HK-2 (cell line): Measurements from ENCODE around the gene MRPL50.

Experiments
- DNase-seq: peaks from one replicate; pipeline ENCODE4 v3.0.0-alpha.2; 2018; ENCODE audit not compliant: unreplicated experiment

MRPL50 gene

DNA sequence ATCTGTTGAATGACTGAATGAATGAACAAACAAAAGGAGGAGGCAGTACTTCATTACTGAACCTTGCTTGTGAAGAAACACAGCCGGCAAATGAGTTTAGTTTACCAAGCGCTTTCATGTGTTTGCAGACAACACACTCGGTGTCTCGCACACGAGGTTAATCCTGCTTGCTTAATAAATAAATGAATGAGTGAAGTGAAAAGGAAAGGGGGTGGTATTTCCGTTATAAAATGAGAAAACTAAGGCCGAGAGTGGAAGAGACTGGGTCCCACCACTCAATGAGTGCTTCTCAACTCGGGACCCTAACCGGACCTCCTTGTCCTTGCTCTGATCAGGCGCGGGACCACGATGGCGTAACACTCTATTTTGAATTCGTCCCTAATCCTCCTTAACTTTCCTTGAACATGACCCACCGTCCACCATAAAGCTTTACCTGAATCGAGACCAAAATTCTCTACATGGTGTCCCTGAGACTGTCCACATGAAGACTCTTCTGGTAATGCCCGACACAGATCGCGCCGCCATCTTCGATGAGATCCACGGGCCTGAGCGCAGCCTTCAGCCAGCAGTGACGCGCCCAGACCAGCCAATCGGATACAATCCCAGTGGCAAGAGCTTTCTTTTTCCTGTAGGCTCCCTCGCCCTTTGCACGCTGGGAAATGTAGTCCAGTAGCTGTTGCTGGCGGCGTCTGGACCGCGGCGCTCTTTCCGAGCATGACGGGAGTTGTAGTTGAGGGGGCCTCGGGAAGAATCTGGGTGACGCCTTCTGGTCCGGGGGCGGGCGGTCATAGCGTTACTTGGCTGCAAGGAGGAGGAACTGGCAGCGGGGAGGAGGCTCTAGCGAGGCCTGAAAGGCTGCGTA, at the start of gene MRPL50, which contains the start of gene ZNF189:
Gene MRPL50, minus strand, starts transcription at position 551 of the 862 bp plus-strand sequence. Its CDS starts 26 bp downstream, at position 525.
Gene ZNF189, plus strand, starts transcription at position 784 of the 862 bp plus-strand sequence. CDS start 306 bp downstream, outside the sequence.
- DNase-seq = peak; percentile 97

DNA sequence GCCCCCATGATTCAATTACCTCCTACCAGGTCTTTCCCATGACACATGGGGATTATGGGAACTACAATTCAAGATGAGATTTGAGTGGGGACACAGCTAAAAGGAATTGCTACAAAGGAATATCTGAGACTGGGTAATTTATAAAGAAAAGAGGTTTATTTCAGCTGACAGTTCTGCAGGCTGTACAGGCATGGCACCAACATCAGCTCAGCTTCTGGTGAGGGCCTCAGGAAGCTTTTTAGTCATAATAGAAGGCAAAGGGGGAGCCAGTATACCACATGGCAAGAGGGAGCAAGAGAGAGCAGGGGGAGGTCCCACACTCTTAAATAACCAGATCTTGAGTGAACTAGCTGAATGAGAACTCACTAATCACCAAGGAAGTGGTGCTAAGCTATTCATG, 48.3 kb upstream of the MRPL50 start:
- DNase-seq = no peak

DNA sequence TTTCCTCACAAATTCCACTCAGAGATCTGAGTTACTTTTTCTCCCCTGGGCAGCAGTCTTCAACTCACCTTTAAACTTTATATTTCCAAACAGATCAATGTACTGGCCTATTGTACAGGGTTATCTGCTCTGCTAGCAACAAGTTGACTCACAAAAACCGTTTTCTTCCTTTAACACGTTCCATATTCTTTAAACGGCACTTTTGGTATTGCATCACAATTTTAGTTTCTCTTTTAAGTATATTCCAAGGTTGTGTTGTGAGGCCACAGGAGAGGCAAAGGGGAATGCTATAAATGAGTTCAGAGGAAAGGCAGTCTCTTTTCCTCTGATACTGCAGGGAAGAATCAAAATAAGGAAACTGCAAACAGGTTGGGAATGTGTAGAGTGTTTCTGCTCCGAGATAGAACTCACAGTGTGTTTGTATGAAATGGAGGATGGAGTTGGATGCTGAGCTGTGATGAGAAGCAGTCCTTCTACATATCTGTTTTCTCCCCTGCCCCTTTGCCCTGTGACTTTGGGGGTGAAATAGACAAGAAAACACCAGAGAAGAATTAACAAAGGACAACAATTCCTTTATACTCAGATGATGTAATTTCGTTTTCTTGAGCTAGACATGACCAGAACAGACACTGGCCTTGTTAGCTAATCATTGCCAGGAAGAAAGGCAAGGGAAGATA, 47.1 kb upstream of the MRPL50 start:
- DNase-seq = no peak

DNA sequence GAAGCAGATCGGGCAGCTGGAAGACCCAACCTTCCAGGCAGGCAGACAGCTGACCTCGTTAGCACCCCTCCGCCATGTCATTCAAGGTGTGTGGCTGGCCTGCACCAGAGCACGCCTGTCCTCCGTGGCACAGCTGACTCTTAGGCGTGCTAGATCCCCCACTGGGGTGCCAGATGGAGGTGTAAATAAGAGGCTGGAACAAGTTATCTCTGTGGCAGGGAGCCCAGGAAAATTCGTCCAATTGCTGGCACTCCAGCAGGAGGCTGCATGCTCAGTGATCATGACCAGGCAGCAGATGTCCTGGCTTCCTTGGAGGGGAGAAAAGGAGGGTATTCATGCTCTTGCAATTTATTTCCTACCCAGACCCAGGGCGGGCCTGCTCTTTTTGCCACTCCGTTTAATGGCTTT, 45.0 kb upstream of the MRPL50 start:
- no peak for DNase-seq

DNA sequence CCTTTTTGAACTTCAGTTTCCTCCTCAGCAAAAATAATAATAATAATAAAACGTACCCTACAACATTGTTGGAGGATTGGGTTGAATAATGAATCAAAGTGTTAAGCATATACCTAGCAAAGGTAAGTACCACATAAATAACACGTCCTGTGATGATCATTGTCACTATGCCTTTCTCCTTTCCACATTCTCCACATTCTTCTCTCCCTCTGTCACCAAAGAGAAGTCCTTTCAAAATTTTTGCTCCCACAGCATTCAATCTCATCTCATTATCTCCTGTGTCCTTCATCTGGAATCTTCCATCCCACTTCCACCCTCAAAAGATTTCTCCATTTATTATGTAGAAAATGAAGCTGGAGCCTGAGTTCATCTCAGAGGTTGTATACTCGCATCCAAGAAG, 44.3 kb upstream of the MRPL50 start:
- DNase-seq = no peak

DNA sequence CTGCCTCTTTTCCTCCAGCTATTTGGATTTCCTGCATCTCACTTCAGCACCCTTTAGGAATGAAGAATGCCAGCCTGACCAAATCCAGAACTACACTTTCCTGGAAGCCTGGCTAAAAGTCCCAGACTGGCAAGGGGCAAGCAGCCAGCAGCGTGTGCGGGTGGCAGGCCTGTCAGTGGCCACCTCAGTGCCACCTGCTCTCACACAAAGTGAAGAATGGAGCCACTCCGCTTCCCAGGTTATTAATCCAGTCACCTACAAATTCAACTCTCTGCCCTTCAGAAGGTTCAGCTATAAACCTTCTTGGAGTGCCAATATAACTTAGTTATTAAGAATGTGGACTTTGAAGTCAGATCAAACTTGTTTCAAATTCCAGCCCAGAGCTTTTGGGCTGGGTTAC, 43.9 kb upstream of the MRPL50 start:
- DNase-seq = no peak

DNA sequence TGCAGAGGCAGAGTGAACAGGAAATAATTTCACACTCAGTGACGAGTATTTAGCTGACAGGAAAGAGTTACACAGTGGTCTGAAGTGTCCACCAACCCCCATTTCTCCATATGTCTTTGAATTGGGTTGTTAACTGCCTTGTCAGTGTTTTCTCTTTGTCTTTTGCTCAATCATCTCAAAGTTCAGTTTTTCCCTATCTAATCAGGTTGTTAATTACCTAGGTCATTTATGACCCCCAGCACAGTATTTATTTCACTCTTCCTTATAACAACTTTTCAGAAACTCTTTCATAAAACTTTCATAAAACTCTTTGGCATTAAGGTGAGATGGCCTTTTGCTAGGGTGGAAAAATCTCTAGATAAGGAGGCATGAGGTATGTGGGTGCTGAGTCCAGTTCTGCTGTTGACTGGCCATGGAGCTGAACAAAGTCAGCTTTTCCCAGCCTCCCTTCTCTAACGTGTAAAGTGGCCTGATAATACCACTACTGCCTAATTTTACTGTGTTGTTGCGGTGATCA, 42.4 kb upstream of the MRPL50 start:
- no peak for DNase-seq

DNA sequence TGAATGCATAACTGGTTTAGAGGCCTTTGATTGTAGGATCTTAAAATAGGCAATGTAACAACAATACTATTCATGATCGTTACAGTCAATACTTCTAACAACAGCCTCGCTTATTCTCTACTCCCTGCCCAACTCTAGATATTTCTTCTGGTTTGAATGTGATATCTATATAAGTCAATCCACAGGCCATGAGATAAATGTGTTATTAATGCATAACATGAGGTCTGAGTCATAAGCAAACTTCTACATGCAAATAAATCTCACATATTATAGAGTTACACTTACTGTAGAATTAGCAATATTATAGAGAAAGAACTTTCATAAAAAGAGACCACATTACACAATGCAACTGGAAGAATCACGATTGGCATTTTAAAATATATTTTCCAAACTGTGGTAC, 40.1 kb upstream of the MRPL50 start:
- no peak for DNase-seq

DNA sequence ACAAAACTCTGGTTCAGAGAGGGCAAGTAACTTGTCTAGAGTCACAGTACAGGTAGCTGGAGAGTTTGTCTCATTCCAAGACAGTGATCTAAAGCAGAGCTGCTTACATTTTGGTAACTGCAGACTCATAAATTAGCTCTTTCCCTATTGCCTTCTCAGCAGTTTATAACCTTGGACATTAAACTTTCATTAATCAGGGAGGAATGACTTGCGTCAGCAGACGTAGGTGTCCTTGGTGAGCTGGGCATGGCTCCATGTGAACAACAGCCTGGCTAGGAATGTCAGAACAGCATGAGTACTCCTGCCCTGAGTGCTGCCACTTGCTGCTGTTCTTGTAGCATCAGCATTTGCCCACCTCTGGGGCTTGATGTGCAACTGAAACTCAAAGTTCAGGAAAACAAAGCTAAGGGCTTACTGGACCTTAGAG, 39.4 kb upstream of the MRPL50 start:
- no peak for DNase-seq

DNA sequence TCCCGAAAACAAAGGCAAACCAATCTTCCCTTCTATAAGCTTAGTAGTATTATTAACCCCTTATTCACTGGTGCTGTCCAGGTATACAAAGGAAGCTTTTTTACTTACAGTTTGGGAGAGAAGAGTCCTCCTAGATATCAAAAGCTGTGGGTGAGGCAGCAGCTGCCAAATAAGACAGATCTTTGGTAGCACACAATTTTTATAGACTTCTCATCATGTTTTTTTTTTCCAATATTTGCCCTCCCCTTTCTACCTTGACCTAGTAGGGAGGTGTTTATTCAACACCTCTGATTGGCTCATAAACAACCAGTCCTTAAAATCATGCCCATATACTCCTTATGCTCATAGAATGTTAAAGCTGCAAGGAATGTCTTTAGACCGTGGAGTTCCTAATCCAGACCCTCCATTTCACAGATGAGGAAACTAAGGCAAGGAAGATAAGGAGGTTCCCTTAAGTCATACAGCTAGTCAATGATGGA, 37.2 kb upstream of the MRPL50 start, which contains the start of gene ALDOB:
Gene ALDOB, minus strand, starts transcription at position 174 of the 479 bp plus-strand sequence. CDS start 4,887 bp downstream, outside the sequence.
- DNase-seq = no peak

DNA sequence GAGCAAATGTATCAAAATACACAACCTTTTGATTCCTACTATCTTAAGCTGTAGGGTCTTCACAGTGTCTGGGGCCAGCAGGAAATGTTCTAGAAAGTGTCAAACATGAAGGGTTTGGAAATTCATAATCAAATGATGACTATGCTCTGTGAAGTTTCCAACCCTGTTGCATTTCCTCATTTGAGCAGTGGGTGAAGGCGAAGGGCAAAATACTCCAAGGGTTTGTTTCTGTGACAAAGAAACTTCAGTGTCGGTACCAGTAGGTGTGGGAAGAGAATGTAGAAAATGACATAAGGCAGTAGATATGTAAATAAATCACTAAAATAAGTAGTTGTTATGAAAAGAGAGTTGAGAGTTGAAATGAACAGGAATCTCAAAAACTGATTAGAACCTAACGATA, 36.6 kb upstream of the MRPL50 start:
- no peak for DNase-seq

DNA sequence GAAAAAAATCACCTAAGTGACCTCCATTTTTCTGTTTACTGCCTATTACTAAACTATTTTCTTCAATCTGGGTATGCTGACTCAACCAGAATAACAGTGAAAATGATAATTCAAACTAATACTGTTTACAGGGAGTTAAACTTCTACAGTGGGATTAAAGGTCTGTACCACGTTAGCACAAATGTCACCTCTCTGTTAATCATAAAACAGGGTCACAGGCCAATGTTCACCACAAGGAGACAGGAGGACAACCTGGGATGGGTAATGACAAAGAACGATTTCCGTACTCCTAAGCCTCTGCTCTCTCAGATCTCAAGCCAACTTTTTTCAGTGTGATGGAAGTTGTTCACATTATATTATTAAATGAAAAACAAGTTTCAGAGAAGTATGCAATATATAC, 34.8 kb upstream of the MRPL50 start:
- DNase-seq = no peak

DNA sequence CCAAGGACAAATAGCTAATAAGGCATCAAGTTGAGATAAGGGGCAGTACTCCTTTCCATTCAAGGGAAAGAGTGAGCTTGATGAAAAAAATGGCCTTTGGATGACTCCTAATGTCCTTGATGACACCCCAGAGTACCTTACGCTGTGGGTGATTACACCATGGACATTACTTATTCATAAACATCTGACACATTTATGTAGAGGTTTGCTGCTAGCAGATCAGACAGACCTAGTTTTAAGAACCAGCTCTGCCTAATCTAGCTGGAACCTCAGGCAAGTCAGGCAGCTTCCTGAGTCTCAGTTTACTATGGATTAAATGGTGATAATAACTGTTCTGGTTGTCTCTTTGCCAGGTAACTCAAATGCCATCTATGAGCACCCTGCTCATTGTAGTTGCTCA, 34.3 kb upstream of the MRPL50 start:
- DNase-seq = no peak

DNA sequence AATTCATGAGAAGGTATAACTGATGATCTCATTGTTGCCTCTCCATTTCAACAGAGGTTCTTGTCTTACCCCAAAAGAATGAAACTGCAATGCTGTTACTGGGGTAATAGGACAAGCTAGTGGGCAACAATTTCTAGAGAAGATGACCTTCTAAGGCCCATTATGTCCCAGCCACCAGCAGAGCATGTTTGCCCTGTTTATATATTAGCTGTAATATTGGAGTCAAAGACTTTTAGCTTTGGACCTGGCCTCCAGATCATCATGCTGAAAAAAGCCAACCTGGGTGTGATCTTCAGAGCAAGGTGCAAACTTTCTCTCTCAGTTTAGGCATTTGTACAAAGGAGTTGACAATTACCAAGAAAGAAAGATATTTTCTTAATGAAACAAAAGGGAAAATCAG, 33.8 kb upstream of the MRPL50 start:
- DNase-seq = no peak

DNA sequence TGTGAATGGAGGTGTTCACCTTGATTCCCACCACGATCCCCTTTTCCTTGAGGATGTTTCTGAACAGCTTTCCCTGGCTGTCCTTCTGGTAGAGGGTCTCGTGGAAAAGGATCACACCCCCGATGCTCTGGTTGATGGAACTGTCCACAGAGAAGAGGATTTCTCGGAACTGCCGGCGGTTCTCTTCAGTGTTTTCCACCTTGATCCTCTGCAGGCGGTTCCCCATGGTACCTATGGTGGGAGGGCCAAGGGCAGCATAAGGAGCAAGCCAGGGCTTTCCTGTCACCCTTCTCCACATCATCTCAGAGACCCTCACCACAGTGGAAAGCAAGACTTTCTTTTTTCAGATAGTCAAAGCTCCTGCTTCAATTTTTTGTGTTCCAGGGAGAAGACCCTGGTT, 31.3 kb upstream of the MRPL50 start:
- no peak for DNase-seq

DNA sequence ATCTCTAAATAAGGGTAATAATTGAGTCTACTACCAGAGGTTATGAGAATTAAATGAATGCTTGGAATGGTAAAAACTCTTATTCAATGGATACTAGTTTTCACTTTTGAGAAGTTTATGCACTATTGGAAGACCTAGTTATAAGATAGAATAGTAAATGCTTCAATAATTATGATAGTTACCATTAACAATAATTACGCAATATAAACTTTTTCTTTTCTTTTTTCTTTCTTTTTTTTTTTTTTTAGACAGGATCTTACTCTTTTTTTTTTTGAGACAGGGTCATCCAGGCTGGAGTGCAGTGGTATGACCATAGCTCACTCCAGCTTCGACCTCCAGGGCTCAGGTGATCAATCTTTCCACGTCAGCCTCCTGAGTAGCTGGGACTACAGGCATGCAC, 30.5 kb upstream of the MRPL50 start:
- DNase-seq = no peak

DNA sequence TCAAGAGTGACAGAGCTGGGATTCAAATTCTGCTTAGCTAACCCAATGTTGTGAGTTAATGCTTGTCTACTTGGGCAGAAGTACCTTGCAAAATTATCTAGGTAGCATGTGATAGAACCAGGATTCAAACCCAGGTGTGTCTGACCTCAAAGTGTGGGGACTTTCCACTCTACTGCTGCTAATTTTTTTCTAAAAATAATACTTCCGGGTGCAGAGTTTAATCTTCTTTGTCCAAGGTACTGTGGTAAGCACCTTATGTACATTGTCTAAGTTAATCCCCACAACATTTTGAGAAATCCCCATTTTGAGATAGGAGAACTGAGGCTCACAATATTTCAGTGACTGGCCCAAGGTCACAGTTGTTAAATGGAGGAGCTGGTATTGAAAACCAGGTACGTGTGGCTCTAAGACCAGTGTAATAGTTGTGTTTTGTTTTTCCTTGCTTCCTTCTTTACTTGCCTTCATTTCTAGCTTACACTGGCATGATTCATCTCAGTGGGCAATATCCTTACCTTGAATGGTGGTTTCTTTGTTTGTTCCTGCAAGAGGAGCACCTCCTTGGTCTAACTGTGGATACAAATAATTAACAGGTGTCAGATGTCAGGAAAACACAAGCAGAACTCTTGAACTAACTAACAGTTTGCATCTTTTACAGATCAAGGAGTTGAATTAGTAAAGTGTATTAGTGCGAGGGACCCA, 29.7 kb upstream of the MRPL50 start:
- DNase-seq = no peak

DNA sequence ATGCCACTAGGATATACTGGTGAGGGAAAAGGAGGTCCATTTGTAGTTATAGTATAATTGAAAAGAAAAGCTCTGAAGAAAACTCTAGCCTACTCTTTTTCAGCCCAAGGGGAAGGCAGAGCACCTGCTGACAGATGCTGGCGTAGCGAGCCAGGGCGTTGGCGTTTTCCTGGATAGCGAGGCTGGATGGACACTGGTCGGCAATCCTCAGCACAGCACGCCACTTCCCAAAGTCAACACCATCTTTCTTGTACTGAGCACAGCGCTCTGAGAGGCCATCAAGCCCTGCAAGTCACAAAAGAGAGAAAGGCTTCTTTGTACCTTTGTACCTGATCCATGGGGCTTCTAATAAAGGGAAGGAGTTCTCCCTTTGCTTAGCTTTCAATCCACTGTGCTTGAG, 28.9 kb upstream of the MRPL50 start:
- DNase-seq = no peak

DNA sequence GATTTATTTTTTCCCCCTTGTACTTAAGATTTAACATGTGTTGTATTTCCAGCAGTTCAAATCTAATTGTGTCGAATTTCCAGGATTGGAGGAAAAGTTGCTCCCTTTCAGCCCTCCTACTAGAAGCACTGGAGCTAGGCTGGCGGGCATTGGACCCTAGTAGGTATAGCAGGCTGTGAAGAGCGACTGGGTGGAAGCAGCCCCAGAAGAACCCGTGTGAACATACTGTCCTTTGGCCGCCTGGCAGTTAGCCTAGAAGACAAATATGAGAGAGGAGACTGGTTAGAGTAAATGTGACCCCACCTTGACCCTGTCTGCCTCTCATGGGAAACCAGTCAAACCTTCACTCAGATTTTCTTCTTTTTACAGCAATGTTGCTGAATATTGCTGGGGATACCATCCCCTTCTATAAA, 23.2 kb upstream of the MRPL50 start:
- DNase-seq = no peak

DNA sequence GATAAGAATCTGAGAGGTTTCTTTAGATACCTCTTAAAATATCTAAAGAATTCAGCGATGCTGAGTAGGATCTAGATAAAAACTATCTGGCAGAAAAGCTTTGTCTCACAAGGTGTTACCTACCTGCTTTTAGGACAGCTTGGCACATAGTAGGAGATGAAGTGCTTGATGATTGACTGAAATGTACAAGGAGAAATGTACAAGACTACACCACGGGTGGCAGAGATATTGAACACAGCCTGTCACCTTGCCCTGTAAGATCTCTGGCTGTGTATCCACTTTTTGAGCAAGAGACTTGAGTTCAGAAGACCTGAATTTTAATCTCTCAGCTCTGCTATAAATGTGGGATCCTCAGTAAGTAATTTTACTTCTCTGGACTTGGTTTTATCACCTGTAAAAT, 21.4 kb upstream of the MRPL50 start:
- no peak for DNase-seq

DNA sequence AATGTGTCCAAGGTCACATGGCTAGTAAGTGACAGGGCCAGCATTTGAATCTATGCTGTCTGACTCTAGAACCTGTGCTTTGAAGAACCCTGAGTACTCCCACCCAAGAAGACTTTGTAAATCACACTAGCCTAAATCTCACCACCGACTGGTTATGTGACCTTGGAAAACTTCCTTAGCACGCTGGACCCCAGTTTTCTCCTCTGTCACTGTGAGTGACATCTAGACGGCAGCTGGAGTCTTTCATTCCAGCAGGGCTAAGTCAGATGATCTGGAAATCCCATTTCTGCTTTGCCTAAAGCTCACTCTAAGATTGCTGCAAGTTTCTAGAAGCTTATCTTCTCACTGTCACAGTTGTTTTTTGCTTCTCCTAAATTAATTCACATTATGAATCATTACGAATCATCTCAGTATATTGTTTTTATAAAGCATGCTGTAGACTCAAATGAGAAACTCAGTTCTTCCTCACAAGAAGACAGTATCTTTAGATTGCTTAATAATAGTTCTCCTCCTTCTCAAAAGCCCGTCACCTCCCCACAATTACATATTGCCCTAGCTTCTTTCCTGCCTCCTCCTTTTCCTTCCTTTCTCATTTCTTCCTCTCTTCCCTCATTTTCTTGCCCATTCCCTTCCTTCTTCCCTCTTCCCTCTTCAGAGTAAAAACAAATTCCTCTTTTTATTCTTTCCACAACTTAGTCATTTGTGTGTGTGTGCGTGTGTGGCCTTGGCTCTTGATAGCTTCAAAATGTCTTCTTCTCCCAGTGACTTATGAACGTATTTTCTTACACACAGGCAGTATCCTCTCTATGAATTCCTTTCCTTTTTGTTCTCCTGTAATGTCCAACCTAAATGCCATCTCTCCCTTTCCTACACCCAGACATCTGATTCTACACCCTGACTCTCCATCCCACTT, 20.4 kb upstream of the MRPL50 start:
- no peak for DNase-seq
